HG03469 (cell line): ENCODE data around the gene SLC6A12.

Experiments
- ATAC-seq: cut with Tn5 transposase; IDR thresholded peaks from one replicate; pipeline ENCODE4 v1.9.1; 2021; ENCODE audit warnings: mild to moderate bottlenecking, moderate library complexity, moderate number of reproducible peaks; ENCODE audit not compliant: unreplicated experiment

SLC6A12 gene

DNA sequence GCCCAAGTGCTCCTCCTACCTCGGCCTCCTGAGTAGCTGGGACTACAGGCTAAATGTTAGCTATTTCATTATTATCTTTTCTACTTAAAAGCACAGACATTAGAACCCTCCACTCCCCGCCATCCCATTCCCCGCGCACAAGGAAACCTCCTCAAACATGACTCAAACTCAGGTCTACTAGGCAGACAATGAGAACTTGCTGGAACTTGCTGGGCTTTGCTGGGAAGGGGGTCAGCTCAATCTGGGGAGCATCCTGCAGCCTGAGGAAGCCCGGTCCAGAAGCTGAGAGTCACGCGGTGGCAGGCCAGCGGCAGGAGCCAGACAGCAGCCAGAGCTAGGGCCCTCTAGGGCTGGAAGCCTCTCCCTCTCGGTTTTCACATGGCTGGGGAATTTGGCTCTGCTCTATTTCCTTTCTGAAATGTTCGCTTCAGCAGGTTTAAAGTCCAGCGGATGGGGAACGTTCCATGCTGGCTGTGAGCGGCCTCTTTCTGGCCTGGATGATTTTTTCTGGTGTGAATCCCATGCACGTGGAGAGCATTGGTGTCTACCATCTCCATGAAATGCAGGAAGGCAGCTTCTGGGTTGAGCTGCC is 68.5 kb downstream of the SLC6A12 start:
- no peak for ATAC-seq

DNA sequence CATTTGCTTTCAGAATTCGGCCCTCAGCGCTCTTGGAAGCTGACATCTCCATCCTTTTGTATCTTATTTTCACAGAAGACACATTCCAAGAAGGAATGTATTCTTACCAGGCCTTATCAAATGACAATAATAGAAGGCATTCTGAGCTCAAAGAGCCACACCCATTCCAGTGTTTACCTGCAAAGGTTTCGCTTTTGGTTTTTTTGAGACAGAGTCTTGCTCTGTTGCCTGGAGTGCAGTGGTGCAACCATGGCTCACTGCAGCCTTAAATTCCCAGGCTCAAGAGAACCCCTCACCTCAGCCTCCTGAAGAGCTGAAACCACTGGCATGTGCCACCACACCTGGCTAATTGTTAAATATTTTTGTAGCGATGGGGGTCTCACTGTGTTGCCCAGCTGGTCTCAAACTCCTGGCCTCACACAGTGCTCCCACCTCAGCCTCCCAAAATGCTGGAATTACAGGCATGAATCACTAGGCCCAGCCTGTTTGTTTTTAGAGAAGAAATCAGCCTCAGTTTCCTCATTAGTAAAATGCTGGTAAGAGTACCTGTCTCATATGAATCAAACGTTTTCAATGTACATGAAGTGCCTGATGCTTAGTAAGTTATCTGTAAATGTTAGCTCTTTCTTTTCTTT is 69.2 kb downstream of the SLC6A12 start:
- ATAC-seq = no peak

DNA sequence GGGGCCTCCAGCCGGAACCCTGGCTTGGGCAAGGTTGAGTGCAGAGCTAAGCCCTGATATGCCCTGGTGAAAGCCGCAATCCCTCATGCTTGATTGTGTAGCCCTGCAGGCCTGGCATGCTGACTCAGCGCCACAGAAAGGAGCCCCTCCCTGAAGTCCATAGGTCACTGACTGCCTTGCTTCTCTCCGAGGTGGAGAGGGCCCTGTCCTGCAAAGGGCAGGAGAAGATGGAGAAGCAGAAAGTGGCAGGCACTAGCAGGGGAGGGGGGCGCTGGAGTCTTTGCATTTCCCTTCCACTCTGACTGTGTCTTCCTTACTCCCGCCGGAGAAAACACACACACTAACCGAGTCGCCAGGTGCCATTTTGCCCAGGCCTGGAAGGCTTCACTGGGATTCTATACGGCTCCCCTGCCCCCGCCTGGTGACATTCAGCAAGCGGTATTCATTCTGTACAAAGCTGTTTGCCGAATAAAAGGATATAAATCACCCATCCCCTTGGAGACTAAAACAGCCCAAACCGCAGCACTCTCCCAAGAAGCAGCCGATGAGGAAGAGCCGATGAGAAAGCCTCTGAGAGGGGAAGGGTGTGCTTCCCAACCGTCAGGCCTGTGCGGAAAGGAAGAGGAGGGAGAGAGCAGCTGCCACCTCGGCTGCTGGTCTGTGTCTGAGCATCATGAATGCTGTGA is 69.8 kb downstream of the SLC6A12 start:
- no peak for ATAC-seq

DNA sequence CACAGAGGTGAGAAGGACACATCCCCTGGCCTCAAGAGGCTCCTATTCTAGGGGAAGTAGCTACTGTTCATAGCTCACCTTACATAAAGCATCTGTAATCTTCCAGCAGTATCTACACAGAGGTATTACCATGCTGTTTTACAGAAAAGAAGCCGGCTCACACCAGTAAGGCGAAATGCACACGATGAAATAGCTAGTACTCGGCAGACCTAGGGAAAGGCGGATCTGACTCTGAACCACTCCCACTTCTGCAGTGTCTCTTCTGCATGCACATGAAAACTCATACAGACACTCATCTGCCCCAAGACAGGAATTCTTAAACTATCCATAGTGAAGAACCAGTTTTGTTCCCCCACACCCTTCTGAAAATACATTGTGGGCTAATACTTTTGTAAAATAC is 73.8 kb downstream of the SLC6A12 start:
- no peak for ATAC-seq
